Subcutaneous adipose tissue (tissue), 4 donors: ENCODE results near the gene KSR2. TPM values are rescaled to one million over a fixed set of nuclear protein-coding genes. Genes with fewer than 3 reads are reported as not detected.

ENCODE experiments used
- total RNA-seq, 4 donors: library from RNA; depleted of rRNA; stranded (reverse); fragments of >200 nt; gene quantifications; one replicate each; pipeline ENCODE4 v1.1.0, GENCODE V29; 2016
- TF ChIP-seq, protein P1 (sequence below): fragments of 450-650 bp; IDR thresholded peaks from one replicate; pipeline ENCODE4 v1.5.1; 2016; ENCODE audit warnings: low read depth, mild to moderate bottlenecking, control low read depth, antibody characterized with exemption, moderate library complexity

The KSR2 gene
- total RNA-seq, 4 donors from 2014 or later, result under 0.01 TPM; not detected in 1

- TF ChIP-seq, protein P1, sequence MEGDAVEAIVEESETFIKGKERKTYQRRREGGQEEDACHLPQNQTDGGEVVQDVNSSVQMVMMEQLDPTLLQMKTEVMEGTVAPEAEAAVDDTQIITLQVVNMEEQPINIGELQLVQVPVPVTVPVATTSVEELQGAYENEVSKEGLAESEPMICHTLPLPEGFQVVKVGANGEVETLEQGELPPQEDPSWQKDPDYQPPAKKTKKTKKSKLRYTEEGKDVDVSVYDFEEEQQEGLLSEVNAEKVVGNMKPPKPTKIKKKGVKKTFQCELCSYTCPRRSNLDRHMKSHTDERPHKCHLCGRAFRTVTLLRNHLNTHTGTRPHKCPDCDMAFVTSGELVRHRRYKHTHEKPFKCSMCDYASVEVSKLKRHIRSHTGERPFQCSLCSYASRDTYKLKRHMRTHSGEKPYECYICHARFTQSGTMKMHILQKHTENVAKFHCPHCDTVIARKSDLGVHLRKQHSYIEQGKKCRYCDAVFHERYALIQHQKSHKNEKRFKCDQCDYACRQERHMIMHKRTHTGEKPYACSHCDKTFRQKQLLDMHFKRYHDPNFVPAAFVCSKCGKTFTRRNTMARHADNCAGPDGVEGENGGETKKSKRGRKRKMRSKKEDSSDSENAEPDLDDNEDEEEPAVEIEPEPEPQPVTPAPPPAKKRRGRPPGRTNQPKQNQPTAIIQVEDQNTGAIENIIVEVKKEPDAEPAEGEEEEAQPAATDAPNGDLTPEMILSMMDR, result no peak
Observed at GRCh38 chr12:117738233-117738632, 230.6 kb downstream of the KSR2 start.

GRCh38 chr12:117733549-117733805 lies 235.3 kb downstream of the KSR2 start:
- TF ChIP-seq, protein P1, result no peak

DNA sequence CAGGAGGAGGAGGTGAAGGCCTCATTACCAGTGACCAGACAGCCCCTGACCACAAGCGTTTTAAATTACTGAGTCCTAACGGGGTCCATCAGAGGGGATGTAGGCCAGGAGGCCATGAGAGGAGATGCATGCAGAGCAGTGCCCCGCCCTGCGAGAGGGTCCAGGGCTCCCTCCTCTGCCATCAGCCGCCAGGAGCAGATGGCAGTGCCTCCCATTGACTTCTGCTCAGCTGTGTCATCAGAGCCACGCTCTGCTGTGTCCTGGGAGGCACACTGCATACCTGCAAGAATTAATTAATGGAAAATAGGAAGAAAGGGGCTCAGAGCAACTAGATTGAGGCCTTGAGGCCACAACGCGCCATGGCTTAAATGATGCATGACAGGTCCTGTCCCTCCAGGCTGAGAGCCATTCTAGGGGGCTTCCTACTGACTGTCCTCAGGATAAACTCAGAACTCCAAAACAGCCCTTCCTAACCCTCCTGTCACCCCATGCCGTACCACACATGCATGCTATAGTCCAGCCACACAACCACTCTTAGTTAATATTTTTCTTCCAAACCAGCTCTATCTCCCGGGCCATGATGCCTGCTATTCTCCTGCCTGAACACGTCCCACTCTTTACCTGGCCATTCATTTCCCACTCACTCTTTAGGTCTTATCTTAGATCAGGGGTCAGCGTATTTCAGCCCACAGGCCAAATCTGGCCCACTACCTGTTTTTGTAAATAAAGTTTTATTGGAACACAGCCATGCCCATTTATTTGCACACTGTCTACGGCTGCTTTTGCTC lies 235.8 kb downstream of the KSR2 start:
- TF ChIP-seq, protein P1, result no peak

DNA sequence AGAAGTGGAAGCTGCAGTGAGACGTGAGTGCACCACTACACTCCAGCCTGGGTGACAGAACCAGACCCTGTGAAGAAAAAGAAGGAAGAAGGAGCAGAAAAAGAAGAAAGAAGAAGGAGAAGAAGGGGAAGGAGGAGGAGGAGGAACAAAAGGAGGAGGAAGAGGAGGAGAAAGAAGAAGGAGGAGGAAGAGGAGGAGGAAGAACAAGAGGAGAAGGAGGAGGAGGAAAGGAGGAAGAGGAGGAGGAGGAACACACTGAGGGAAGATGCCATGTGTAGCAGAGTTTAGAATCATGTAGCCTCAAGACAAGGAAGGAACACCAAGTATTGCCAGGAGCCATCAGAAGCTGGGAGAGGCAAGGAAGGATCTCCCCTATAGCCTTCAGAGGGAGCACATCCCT lies 241.5 kb downstream of the KSR2 start:
- TF ChIP-seq, protein P1, result no peak

DNA sequence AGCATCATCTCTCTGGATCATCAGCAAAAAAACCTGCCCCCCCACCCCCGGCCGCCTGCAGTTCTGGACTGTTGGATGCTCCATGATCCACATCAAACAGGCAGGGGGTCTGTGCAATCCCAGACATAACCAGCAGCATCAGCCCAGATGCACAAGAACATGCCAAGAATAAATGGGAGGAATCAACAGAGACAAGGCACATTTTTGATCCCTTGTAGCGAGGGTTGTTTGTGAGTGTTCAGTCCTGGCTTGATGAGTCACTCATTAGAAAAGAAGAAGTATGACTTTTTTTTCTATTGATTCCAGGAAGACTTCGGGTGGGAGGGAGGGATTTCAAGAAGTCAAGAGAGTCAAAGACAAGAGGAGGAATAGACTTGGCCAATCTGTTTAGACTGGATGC lies 244.2 kb downstream of the KSR2 start:
- TF ChIP-seq, protein P1, result no peak

DNA sequence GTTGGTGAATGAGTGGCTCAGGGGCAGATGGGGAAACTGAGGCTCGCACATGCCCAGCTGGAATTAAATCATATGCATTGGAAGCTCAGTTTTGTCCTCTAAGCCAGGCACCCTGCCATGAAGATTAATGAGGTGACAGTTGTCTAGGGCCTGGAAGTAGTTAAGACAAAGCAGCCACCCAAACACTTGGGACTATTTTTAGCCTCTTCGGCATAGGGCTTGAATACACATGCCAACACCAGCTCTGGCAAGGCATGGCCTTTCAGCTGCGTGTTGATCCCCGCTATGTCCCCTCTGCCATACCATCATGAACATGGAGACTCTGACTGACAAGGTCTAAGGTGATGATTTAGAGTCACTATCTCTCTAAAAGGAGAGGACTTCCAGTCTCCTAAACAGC lies 250.2 kb downstream of the KSR2 start:
- TF ChIP-seq, protein P1, result no peak

- TF ChIP-seq, protein P1, result no peak
Observed at GRCh38 chr12:117718141-117718540, 250.6 kb downstream of the KSR2 start.
